CD8-positive, alpha-beta memory T cell (primary cell): ENCODE measurements around the gene LARP4. TPM values are rescaled to one million over a fixed set of nuclear protein-coding genes. Genes with fewer than 3 reads are reported as not detected.
"Not testable (repeated sequence)": the region's sequence is repeated elsewhere in the genome, so short reads cannot be mapped to it uniquely, and the experiment has no call there.

Experiments
- CTCF ChIA-PET: fragments of 350-600 bp; sonication (Branson Sonifier 250); formaldehyde crosslinking; loops from one replicate; lab custom pipeline; 2021; ENCODE audit warnings: antibody characterized with exemption; lab: Charles Lee
- POLR2A ChIA-PET: fragments of 350-600 bp; sonication (Branson Sonifier 250); formaldehyde crosslinking; loops from one replicate; lab custom pipeline; 2021; ENCODE audit warnings: antibody characterized with exemption; lab: Charles Lee
- DNase-seq, 5 donors: peaks; one replicate each; pipeline versions ENCODE4 v3.0.0 to v3.0.0-alpha.2; 2020 to 2022; ENCODE audit warnings: mixed read lengths in 1 of 5
- H3K27ac ChIP-seq: one replicate; pipeline ENCODE4 v1.7.0; 2013; ENCODE audit warnings: low read depth, mild to moderate bottlenecking, low read length, moderate library complexity
- H3K27me3 ChIP-seq: 2 replicates; pipeline ENCODE4 v1.7.0; 2013; ENCODE audit warnings: low read length, mild to moderate bottlenecking; ENCODE audit not compliant: insufficient read depth, poor library complexity, severe bottlenecking
- H3K36me3 ChIP-seq: 2 replicates; pipeline ENCODE4 v1.7.0; 2013; ENCODE audit warnings: mild to moderate bottlenecking, low read length, moderate library complexity; ENCODE audit not compliant: insufficient read depth
- H3K4me1 ChIP-seq: 2 replicates; pipeline ENCODE4 v1.7.0; 2013; ENCODE audit warnings: mild to moderate bottlenecking, low read length, moderate library complexity; ENCODE audit not compliant: insufficient read depth
- H3K4me3 ChIP-seq: 2 replicates; pipeline ENCODE4 v1.7.0; 2013; ENCODE audit warnings: mild to moderate bottlenecking, low read length
- H3K9me3 ChIP-seq: 2 replicates; pipeline ENCODE4 v1.7.0; 2013; ENCODE audit warnings: mild to moderate bottlenecking, low read length
- H3K27ac Mint-ChIP-seq, 8 donors: one replicate each; pipeline ENCODE4 v1.8.0; 2020 to 2021; ENCODE audit warnings: mixed read lengths in 8 of 8, mild to moderate bottlenecking in 6 of 8, inconsistent platforms in 3 of 8, moderate library complexity in 3 of 8
- H3K27me3 Mint-ChIP-seq, 2 donors: one replicate each; pipeline ENCODE4 v1.8.0; 2020 to 2021; ENCODE audit warnings: mixed read lengths in 2 of 2, mild to moderate bottlenecking in 1 of 2, moderate library complexity in 1 of 2
- H3K36me3 Mint-ChIP-seq, 3 donors: one replicate each; pipeline ENCODE4 v1.8.0; 2020 to 2021; ENCODE audit warnings: mixed read lengths in 3 of 3, inconsistent platforms in 1 of 3, mild to moderate bottlenecking in 1 of 3
- H3K4me1 Mint-ChIP-seq, 3 donors: one replicate each; pipeline ENCODE4 v1.8.0; 2020 to 2021; ENCODE audit warnings: mixed read lengths in 3 of 3, inconsistent platforms in 1 of 3, mild to moderate bottlenecking in 1 of 3
- H3K4me3 Mint-ChIP-seq, 7 donors: one replicate each; pipeline ENCODE4 v1.8.0; 2020 to 2021; ENCODE audit warnings: mixed read lengths in 7 of 7, mild to moderate bottlenecking in 6 of 7, moderate library complexity in 4 of 7, inconsistent platforms in 2 of 7
- H3K9me3 Mint-ChIP-seq, 5 donors: one replicate each; pipeline ENCODE4 v1.8.0; 2020 to 2022; ENCODE audit warnings: mixed read lengths in 5 of 5, mild to moderate bottlenecking in 3 of 5, moderate library complexity in 2 of 5, inconsistent platforms in 1 of 5
- polyA plus RNA-seq: library from polyadenylated mRNA; unstranded; fragments of 300-500 nt; fragmentation: Illumina TruSeq; gene quantifications from one replicate; pipeline ENCODE4 v1.2.3, GENCODE V29; 2021
- total RNA-seq, 2 experiments: library from RNA; stranded (reverse); gene quantifications; one replicate each; pipeline ENCODE4 v1.2.3, GENCODE V29; 2021

The LARP4 gene
- total and polyA plus RNA-seq, 3 experiments from 2014 or later = 19.5 to 121 (median 110) TPM

DNA sequence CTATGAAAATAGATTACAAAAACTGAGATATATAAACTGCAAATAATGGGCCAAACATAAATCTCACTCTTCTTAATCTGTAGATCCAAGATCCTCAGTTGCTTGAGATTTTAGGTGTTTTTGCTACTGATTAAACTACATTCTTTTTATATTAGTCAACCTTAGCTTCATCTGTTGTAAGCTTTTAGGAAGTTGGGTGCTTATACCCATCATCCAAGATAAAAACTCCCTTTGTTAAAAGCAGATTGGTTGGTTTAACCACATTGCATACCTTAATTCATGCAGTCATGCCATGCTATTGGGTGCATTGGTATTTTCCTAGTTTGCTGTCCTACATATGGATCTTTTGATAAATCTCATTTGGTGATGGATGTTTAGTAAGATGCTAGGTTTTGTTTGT, 57.9 kb downstream of the LARP4 start:
- H3K27ac ChIP-seq = no peak overlapping the region
- H3K27me3 Mint-ChIP-seq = no peaks in the 10 kb centered on the region
- H3K27ac Mint-ChIP-seq = no peak overlapping the region
- no peak overlapping the region for H3K4me3 ChIP-seq
- no peak for DNase-seq
- ChIA-PET POLR2A (no interaction called here), CTCF (no interaction called here)
- no peaks in the 10 kb centered on the region for H3K9me3 Mint-ChIP-seq
- H3K4me1 ChIP-seq = no peaks in the 10 kb centered on the region
- peaks cover 4% of the 10 kb centered on the region for H3K36me3 ChIP-seq
- no peaks in the 10 kb centered on the region for H3K27me3 ChIP-seq
- H3K4me1 Mint-ChIP-seq = no peaks in the 10 kb centered on the region
- no peak overlapping the region for H3K4me3 Mint-ChIP-seq
- peaks cover 2 to 58% (median 20%) of the 10 kb centered on the region in 3 donors for H3K36me3 Mint-ChIP-seq
- no peaks in the 10 kb centered on the region for H3K9me3 ChIP-seq

DNA sequence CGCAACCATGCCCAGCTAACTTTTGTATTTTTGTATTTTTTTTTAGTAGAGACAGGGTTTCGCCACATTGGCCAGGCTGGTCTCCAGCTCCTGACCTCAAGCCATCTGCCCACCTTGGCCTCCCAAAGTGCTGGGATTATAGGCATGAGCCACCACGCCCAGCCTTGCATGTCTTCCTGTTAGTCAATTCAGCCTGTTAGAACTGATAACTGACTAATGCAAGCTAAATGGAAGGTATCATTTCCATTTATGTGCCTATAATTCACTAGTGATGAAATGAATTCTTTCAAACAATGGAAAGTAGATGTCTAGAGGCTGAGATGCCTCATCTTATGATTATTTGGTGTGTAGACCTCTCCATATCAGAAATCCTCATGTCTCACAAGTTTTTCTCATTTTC, 66.8 kb downstream of the LARP4 start:
- Histone ChIP-seq H3K4me1 (no peaks in the 10 kb centered on the region), H3K4me3 (no peak overlapping the region), H3K27me3 (no peaks in the 10 kb centered on the region), H3K9me3 (no peaks in the 10 kb centered on the region), H3K36me3 (peaks cover 10% of the 10 kb centered on the region), H3K27ac (no peak overlapping the region)
- Mint-ChIP-seq H3K27me3 (no peaks in the 10 kb centered on the region), H3K4me3 (no peak overlapping the region), H3K27ac (peak overlapping the region in 1 of 8 donors; percentile 82), H3K9me3 (no peaks in the 10 kb centered on the region), H3K36me3 (peaks cover 11 to 67% (median 26%) of the 10 kb centered on the region in 3 donors), H3K4me1 (no peaks in the 10 kb centered on the region)
- ChIA-PET CTCF (no interaction called here), POLR2A (no interaction called here)
- DNase-seq = no peak

DNA sequence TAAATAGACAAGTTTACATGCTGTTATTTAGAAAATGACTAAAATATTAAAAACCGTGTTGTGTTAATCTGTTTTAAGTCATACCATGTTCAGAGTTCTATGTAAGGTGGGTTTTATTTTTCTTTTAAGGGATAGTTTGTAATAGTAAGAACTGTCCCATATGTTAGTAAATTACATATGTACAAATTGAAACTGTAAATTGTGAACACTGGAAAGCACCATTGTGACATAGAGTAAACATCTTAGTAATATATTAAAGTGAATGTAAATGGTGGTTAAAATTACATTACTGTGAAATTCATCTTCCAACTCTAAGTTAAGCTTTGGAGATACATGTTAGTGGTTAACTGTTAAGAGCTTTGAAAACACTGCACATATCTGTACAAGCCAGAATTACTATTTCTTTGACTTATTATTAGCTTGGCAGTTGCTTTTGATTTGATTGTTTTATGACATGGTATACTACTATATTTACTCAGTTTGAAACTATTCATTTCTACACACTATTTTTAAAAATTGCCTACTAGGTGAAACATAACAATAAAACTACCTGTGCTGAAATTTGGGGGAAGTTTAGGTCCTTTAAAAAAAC, 76.7 kb downstream of the LARP4 start:
- POLR2A ChIA-PET = interaction anchor here (0.6 kb wide), 1 partner anchor 330 kb away, joined by 3 read pairs; no protein-coding TSS in a partner anchor
- Histone ChIP-seq H3K4me1 (no peaks in the 10 kb centered on the region), H3K36me3 (peaks cover 22% of the 10 kb centered on the region), H3K9me3 (no peaks in the 10 kb centered on the region), H3K27ac (no peak overlapping the region), H3K4me3 (no peak overlapping the region), H3K27me3 (no peaks in the 10 kb centered on the region)
- no peak overlapping the region for H3K4me3 Mint-ChIP-seq
- no peaks in the 10 kb centered on the region for H3K9me3 Mint-ChIP-seq
- H3K27me3 Mint-ChIP-seq = no peaks in the 10 kb centered on the region
- DNase-seq = no peak
- CTCF ChIA-PET = no interaction called here
- H3K4me1 Mint-ChIP-seq = no peaks in the 10 kb centered on the region
- H3K36me3 Mint-ChIP-seq = peaks cover 4 to 52% (median 23%) of the 10 kb centered on the region in 3 donors
- peak overlapping the region in 1 of 8 donors; percentile 22 for H3K27ac Mint-ChIP-seq

DNA sequence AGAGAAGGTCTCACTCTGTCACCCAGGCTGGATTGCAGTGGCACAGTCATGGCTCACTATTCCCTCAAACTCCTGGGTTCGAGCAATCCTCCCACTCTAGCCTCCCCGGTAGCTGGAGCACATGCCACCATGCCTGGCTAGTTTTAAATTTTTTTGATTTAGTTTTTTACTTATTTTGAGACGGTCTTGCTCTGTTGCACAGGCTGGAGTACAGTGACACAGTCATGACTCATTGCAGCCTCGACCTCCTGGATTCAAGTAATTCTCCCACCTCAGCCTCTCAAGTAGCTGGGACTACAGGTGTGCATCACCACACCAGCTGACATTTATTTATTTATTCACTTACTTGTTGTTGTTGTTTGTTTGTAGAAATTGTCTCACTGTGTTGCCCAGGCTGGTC, 81.9 kb downstream of the LARP4 start:
- Mint-ChIP-seq H3K9me3 (no peaks in the 10 kb centered on the region), H3K27ac (peak overlapping the region in 1 of 8 donors; percentile 72), H3K4me3 (no peak overlapping the region), H3K36me3 (peaks cover 0 to 8% (median 6%) of the 10 kb centered on the region in 3 donors), H3K4me1 (no peaks in the 10 kb centered on the region), H3K27me3 (no peaks in the 10 kb centered on the region)
- CTCF ChIA-PET = no interaction called here
- no peak for DNase-seq
- Histone ChIP-seq H3K4me3 (no peak overlapping the region), H3K27me3 (no peaks in the 10 kb centered on the region), H3K4me1 (no peaks in the 10 kb centered on the region), H3K9me3 (no peaks in the 10 kb centered on the region), H3K27ac (no peak overlapping the region), H3K36me3 (no peaks in the 10 kb centered on the region)
- POLR2A ChIA-PET = no interaction called here

DNA sequence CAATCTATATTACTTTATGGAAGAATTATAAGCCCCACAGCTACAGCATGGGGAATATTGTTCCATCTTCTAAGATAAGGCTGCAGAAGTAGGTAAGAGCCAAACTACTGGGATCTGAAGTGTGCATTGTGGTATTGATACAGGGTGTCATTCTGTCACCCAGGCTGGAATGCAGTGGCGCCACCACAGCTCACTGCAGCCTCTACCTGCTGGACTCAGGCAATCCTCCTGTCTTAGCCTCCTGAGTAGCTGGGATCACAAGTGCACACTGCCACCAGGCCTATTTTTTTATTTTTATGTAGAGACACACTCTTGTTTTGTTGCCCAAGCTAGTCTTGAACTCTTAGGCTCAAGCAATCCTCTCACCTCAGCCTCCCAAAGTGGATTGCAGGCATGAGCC, 82.8 kb downstream of the LARP4 start:
- H3K36me3 Mint-ChIP-seq = peaks cover 0 to 3% (median 2%) of the 10 kb centered on the region in 3 donors
- H3K36me3 ChIP-seq = no peaks in the 10 kb centered on the region
- no peak overlapping the region for H3K27ac ChIP-seq
- H3K27me3 Mint-ChIP-seq = no peaks in the 10 kb centered on the region
- H3K4me3 ChIP-seq = no peak overlapping the region
- no peaks in the 10 kb centered on the region for H3K4me1 Mint-ChIP-seq
- H3K4me1 ChIP-seq = no peaks in the 10 kb centered on the region
- H3K9me3 ChIP-seq = no peaks in the 10 kb centered on the region
- POLR2A ChIA-PET = no interaction called here
- H3K27ac Mint-ChIP-seq = no peak overlapping the region
- CTCF ChIA-PET = no interaction called here
- no peak overlapping the region for H3K4me3 Mint-ChIP-seq
- no peaks in the 10 kb centered on the region for H3K27me3 ChIP-seq
- DNase-seq = no peak
- H3K9me3 Mint-ChIP-seq = no peaks in the 10 kb centered on the region

DNA sequence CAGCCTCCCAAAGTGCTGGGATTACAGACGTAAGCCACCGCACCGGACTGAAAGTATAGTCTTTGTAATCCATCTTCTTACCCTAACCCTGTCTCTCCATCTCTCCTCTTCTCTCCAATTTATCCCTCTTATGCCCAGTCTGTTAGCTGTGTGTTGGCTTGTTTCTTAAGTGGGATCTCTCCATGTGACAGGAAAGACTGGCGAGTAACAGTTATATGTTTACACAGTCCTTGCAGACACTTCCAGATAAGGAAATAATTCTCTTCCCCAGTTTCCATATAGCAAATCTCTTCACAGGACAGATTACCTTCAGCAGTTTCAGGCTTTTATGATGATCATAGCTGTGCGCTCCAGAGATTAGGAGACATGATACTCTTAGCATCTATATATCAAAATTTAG, 88.1 kb downstream of the LARP4 start:
- ChIA-PET CTCF (no interaction called here), POLR2A (no interaction called here)
- Histone ChIP-seq H3K27ac (no peak overlapping the region), H3K27me3 (no peaks in the 10 kb centered on the region), H3K4me3 (no peak overlapping the region), H3K9me3 (no peaks in the 10 kb centered on the region), H3K36me3 (no peaks in the 10 kb centered on the region), H3K4me1 (no peaks in the 10 kb centered on the region)
- H3K4me3 Mint-ChIP-seq = no peak overlapping the region
- DNase-seq = no peak
- peaks cover 0 to 4% of the 10 kb centered on the region in 2 donors for H3K27me3 Mint-ChIP-seq
- no peaks in the 10 kb centered on the region for H3K4me1 Mint-ChIP-seq
- no peak overlapping the region for H3K27ac Mint-ChIP-seq
- H3K36me3 Mint-ChIP-seq = peaks cover 0 to 18% (median 0%) of the 10 kb centered on the region in 3 donors
- peaks cover 12 to 30% (median 24%) of the 10 kb centered on the region in 5 donors for H3K9me3 Mint-ChIP-seq

DNA sequence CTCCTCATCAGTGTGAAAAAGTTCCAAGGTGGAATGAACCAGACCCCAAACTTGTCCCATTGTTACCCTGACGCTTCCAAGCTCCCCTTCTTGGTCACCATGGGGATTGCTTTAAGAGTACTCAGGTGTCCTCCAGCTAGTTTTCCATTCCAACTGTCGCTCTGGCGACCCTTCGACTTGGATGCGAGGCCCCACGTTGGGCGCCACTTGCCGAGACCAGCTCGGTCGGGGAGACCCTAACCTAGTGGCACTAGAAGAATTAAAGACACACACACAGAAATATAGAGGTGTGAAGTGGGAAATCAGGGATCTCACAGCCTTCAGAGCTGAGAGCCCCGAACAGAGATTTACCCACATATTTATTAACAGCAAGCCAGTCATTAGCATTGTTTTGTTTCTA, 97.4 kb downstream of the LARP4 start:
- H3K9me3 ChIP-seq, H3K4me1 Mint-ChIP-seq, H3K36me3 ChIP-seq, H3K4me3 Mint-ChIP-seq, H3K27ac ChIP-seq, H3K27me3 Mint-ChIP-seq, H3K27me3 ChIP-seq, H3K4me1 ChIP-seq, H3K4me3 ChIP-seq, DNase-seq, H3K27ac Mint-ChIP-seq, POLR2A ChIA-PET: not testable (repeated sequence)
- CTCF ChIA-PET = interaction anchor here (1.0 kb wide), 1 partner anchor 10 kb away, joined by 3 read pairs; no protein-coding TSS in a partner anchor
- peaks cover 6 to 40% (median 10%) of the 10 kb centered on the region in 3 donors for H3K36me3 Mint-ChIP-seq
- H3K9me3 Mint-ChIP-seq = peaks cover 40 to 66% (median 60%) of the 10 kb centered on the region in 5 donors

DNA sequence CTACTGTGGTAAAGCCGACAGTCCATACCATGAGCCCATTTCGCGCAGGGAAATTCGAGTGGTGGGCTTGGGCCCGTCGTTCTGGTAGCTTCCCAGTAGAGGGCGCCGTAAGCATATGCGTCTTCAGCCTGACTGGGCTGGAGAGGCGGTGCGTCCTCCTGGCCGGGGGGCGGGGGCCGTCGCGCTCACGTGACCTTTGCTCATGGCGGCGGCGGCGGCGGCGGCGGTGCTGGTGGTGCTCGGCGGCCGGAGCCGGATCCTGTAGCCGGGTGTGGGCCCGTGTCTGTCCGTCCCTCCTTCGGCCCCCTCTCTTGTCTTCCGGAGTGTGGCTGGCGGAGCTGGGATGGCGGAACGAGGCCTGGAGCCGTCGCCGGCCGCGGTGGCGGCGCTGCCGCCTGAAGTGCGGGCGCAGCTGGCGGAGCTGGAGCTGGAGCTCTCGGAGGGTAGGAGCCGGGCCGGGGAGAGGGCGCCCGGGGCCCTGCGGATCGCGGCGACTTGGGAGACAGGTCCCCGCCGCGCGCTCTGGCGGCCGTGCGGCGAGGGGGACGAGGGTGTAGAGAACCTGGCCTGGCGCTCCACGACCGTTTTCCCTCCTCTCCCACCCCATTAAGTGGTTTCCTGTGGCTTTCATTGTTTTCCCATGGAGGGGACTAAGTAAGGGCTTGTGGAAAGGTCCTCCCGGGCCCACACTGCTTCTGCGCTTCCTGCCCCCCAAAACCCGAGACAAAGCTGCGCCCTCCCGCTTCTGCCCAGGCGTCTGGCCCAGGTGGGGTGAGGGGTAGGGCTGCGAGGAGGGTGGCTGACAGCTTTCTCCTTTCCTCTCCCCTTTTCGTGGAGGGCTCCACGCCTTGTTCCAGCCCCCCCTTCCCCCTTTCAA, 104.4 kb downstream of the LARP4 start, which contains the start of gene DIP2B:
Gene DIP2B (plus strand): TSS at position 188 of the 877 bp plus-strand sequence. CDS start 156 bp downstream, at position 344.
- Histone ChIP-seq H3K9me3 (no peaks in the 10 kb centered on the region), H3K36me3 (no peaks in the 10 kb centered on the region), H3K27me3 (no peaks in the 10 kb centered on the region), H3K4me3 (peak within 1 kb of the TSS; percentile 90), H3K4me1 (peaks cover 52% of the 10 kb centered on the region), H3K27ac (peak within 1 kb of the TSS; percentile 74)
- Mint-ChIP-seq H3K27ac (peak within 1 kb of the TSS; percentile 81 to 99 (median 92)), H3K27me3 (peaks cover 0 to 1% of the 10 kb centered on the region in 2 donors), H3K36me3 (peaks cover 0 to 5% (median 5%) of the 10 kb centered on the region in 3 donors), H3K4me1 (peaks cover 45 to 52% (median 51%) of the 10 kb centered on the region in 3 donors), H3K9me3 (peaks cover 0 to 6% (median 0%) of the 10 kb centered on the region in 5 donors), H3K4me3 (peak within 1 kb of the TSS; percentile 91 to 95 (median 93))
- ChIA-PET CTCF (interaction anchor here (0.7 to 3.7 kb wide), 29 partner anchors 10 to 845 kb away, joined by 3 to 32 read pairs (median 4); partner anchors contain the start of gene SLC11A2), POLR2A (interaction anchor here (0.6 to 2.2 kb wide), 5 partner anchors 16 to 259 kb away, joined by 4 to 9 read pairs (median 8); partner anchors contain the start of gene ATF1)
- DNase-seq = peak; percentile 92 to 96 (median 93)
